Measurements from ENCODE around the gene STARD3. TPM values are rescaled to one million over a fixed set of nuclear protein-coding genes. Genes with fewer than 3 reads are reported as not detected.
A peak's percentile ranks its signal among the peaks of the same experiment; 100 is the strongest.
"Not testable (repeated sequence)": the region's sequence is repeated elsewhere in the genome, so short reads cannot be mapped to it uniquely, and the experiment has no call there.

STARD3 gene
- total RNA-seq, 1 experiment from 2014 or later, result 30.1 TPM

- Mint-ChIP-seq H3K9me3 (ENCODE audit: unreplicated experiment) (no peaks in the 10 kb centered on the region), H3K4me3 (ENCODE audit: unreplicated experiment) (no peak overlapping the region), H3K27me3 (ENCODE audit: insufficient read depth, unreplicated experiment) (no peaks in the 10 kb centered on the region), H3K4me1 (ENCODE audit: insufficient read depth, unreplicated experiment) (peaks cover 15% of the 10 kb centered on the region), H3K27ac (ENCODE audit: low read depth, unreplicated experiment) (no peak overlapping the region), H3K36me3 (ENCODE audit: insufficient read depth, unreplicated experiment) (no peaks in the 10 kb centered on the region)
- intact Hi-C loops (cut with micrococcal nuclease), result no loop called here
- no TSS peak for BruUV-seq (replicated peaks)
- no peak for TF ChIP-seq CTCF (IDR thresholded peaks at IDR 0.05; ENCODE audit: unreplicated experiment)
- ChIA-PET POLR2A (interaction anchor here (0.6 kb wide), 2 partner anchors 9 to 36 kb away, joined by 3 read pairs; no protein-coding TSS in a partner anchor), CTCF (interaction anchor here (0.5 to 1.4 kb wide), 5 partner anchors 32 to 63 kb away, joined by 3 to 4 read pairs (median 3); no protein-coding TSS in a partner anchor)
- no peak for DNase-seq (ENCODE audit: unreplicated experiment)
These were observed 61.0 kb downstream of the STARD3 start for GRCh38 chr17:39697961-39698360.

- H3K27me3 Mint-ChIP-seq (ENCODE audit: insufficient read depth, unreplicated experiment); intact Hi-C loops (cut with micrococcal nuclease); DNase-seq (ENCODE audit: unreplicated experiment); BruUV-seq (replicated peaks); H3K9me3 Mint-ChIP-seq (ENCODE audit: unreplicated experiment); H3K36me3 Mint-ChIP-seq (ENCODE audit: insufficient read depth, unreplicated experiment): not testable (repeated sequence)
- Mint-ChIP-seq H3K4me3 (ENCODE audit: unreplicated experiment) (peak overlapping the region; percentile 81), H3K27ac (ENCODE audit: low read depth, unreplicated experiment) (peak overlapping the region; percentile 56), H3K4me1 (ENCODE audit: insufficient read depth, unreplicated experiment) (peaks cover 15% of the 10 kb centered on the region)
- POLR2A ChIA-PET, result interaction anchor here (0.6 to 3.1 kb wide), 21 partner anchors 11 to 282 kb away, joined by 3 to 68 read pairs (median 6); partner anchors contain the start of genes CDK12, MIEN1, PGAP3 and PSMD3
- CTCF ChIA-PET, result interaction anchor here (0.8 to 2.5 kb wide), 4 partner anchors 8 to 80 kb away, joined by 3 to 13 read pairs (median 4); partner anchors contain the start of gene MIEN1
These were observed 62.3 kb downstream of the STARD3 start for GRCh38 chr17:39699157-39699817.

- DNase-seq (ENCODE audit: unreplicated experiment), result peak; percentile 83
- Mint-ChIP-seq H3K4me3 (ENCODE audit: unreplicated experiment) (peak within 1 kb of the TSS; percentile 81), H3K4me1 (ENCODE audit: insufficient read depth, unreplicated experiment) (peaks cover 20% of the 10 kb centered on the region), H3K27me3 (ENCODE audit: insufficient read depth, unreplicated experiment) (no peaks in the 10 kb centered on the region), H3K9me3 (ENCODE audit: unreplicated experiment) (no peaks in the 10 kb centered on the region), H3K27ac (ENCODE audit: low read depth, unreplicated experiment) (peak within 1 kb of the TSS; percentile 56), H3K36me3 (ENCODE audit: insufficient read depth, unreplicated experiment) (no peaks in the 10 kb centered on the region)
- TF ChIP-seq CTCF (IDR thresholded peaks at IDR 0.05; ENCODE audit: unreplicated experiment), result no peak
- BruUV-seq (replicated peaks), result no TSS peak
- CTCF ChIA-PET, result interaction anchor here (0.6 to 2.5 kb wide), 8 partner anchors 8 to 81 kb away, joined by 3 to 13 read pairs (median 6); partner anchors contain the start of genes MIEN1 and PGAP3
- POLR2A ChIA-PET, result interaction anchor here (0.6 to 3.1 kb wide), 23 partner anchors 8 to 281 kb away, joined by 3 to 68 read pairs (median 6); partner anchors contain the start of genes CDK12, MIEN1, PGAP3 and PSMD3
- intact Hi-C loops (cut with micrococcal nuclease), result no loop called here
These were observed 62.8 kb downstream of the STARD3 start, which contains the start of gene ERBB2 for GRCh38 chr17:39699818-39700147. Gene ERBB2, plus strand, starts transcription at chr17:39700064. Its CDS starts 175 bp downstream, at chr17:39700239.

GRCh38 chr17:39700148-39700987 lies 63.4 kb downstream of the STARD3 start:
- ChIA-PET CTCF (interaction anchor here (0.5 to 2.5 kb wide), 13 partner anchors 9 to 719 kb away, joined by 3 to 13 read pairs (median 3); partner anchors contain the start of genes MIEN1 and PGAP3), POLR2A (interaction anchor here (0.7 to 3.1 kb wide), 21 partner anchors 9 to 281 kb away, joined by 3 to 68 read pairs (median 6); partner anchors contain the start of genes CDK12, MIEN1, PGAP3 and PSMD3)
- peak; percentile 28 for DNase-seq (ENCODE audit: unreplicated experiment)
- intact Hi-C loops (cut with micrococcal nuclease), result no loop called here
- Mint-ChIP-seq H3K27ac (ENCODE audit: low read depth, unreplicated experiment) (peak overlapping the region; percentile 56), H3K4me1 (ENCODE audit: insufficient read depth, unreplicated experiment) (peaks cover 22% of the 10 kb centered on the region), H3K9me3 (ENCODE audit: unreplicated experiment) (no peaks in the 10 kb centered on the region), H3K27me3 (ENCODE audit: insufficient read depth, unreplicated experiment) (no peaks in the 10 kb centered on the region), H3K36me3 (ENCODE audit: insufficient read depth, unreplicated experiment) (no peaks in the 10 kb centered on the region), H3K4me3 (ENCODE audit: unreplicated experiment) (peak overlapping the region; percentile 81)
- no TSS peak for BruUV-seq (replicated peaks)
- TF ChIP-seq CTCF (IDR thresholded peaks at IDR 0.05; ENCODE audit: unreplicated experiment), result no peak
